Endometrium (tissue), 2 donors: Measurements from ENCODE around the gene ZNF729.
"Not testable (repeated sequence)": the region's sequence is repeated elsewhere in the genome, so short reads cannot be mapped to it uniquely, and the experiment has no call there.

Experiments used
- FAIRE-seq: peaks from 2 replicates; lab custom pipeline; 2012; peaks lifted over from hg19 to GRCh38; lab: Jason Lieb, UNC
- donor health status: control.
- donor health status: control.

The ZNF729 gene

DNA sequence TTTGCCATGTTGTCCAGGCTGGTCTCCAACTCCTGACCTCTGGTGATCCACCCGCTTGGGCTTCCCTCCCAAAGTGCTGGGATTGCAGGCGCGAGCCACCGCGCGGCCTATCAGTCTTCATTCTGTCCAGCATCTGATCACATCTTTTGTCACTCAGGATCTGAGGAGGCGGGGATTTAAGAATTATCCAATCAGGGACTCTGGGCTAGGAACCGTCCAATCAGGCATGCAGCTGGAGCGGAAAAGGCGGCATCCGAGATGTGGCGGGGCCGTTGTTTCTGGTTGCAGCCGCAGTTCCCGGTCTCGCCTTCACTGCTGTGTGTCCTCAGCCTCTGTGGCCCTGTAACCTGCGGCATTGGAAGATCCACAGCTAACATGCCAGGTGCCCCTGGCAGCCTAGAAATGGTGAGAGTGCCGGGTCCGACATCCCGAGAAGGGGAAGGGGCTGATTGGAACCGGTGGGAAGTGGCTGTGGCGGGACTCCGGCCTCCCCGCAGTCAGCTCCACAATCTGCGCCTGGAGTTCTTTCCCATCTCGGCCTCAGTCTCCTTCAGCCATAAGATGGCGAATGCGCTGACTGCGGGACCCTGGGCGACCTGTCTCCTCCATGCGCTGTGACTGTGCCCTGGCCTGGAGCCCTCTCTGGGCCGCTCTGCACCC, at the start of gene ZNF729:
Gene ZNF729, plus strand, starts transcription at position 291 of the 660 bp plus-strand sequence. Its CDS starts 85 bp downstream, at position 376.
- no peak for FAIRE-seq

DNA sequence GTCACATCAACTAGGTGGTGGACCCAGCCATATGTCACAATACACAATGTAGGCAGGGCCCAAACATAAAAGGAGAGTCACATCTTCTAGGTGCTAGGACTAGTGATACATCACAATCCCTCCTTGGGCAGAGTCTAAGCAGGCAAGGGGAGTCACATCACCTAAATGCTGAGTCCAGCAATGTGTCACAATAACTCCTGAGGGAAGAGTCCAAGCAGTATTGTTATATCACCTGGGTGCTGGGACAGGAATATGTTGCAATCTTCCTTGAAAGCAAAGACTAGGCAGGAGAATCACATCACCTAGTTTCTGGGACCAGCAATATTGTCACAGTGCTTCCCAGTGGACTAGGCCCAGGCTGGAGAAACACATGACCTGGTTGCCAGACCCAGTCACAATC, 29.4 kb upstream of the ZNF729 start:
- FAIRE-seq: no peak

- FAIRE-seq: no peak
These were observed 28.9 kb upstream of the ZNF729 start for GRCh38 chr19:22257381-22257780.

GRCh38 chr19:22257916-22258315, 28.3 kb upstream of the ZNF729 start:
- no peak for FAIRE-seq

GRCh38 chr19:22260499-22260898, 25.7 kb upstream of the ZNF729 start:
- no peak for FAIRE-seq

DNA sequence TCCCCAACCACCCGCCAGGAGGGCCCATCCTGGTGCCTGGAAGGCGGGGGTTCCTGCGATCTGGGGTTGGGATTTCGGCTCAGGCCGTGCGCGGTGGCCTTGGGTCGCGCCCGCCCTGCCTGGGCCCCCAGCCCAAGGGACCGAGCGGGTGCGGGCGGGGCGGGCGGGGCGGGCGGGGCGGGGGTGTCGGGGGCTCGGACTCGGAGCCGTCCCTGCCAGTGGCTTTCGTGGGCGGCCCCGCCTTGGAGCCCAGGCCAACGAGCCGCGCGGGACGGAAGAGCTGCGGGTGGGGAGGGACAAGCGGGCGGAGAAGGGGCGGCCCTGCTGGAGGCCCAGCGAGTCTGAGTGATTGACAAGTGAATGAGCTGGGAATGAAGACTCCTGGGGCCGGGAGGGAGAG, 24.6 kb upstream of the ZNF729 start:
- no peak for FAIRE-seq

GRCh38 chr19:22263121-22263520, 23.1 kb upstream of the ZNF729 start:
- no peak for FAIRE-seq

GRCh38 chr19:22321554-22321953, 35.3 kb downstream of the ZNF729 start:
- FAIRE-seq: not testable (repeated sequence)

- FAIRE-seq: no peak
These were observed 40.0 kb downstream of the ZNF729 start for GRCh38 chr19:22326219-22326618.

GRCh38 chr19:22327321-22327720, 41.1 kb downstream of the ZNF729 start:
- FAIRE-seq: no peak

DNA sequence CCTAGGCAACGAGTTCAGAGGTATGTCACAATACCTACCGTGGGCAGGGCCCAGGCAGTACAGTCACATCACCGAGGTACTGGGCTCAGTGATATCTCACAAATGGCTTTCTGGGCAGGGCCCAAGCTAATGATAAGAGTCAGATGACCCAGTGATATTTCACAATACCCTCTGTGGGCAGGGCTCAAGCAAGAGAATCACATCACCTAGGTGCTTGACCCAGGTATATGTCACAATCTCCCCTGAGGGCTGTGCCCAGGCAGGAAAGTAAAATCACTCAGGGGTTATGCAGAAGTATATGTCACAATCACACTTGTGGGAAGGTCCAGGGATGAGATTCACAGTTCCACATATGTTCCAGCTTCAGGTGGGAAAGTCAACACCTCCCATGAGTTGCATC, 45.3 kb downstream of the ZNF729 start:
- FAIRE-seq: no peak

DNA sequence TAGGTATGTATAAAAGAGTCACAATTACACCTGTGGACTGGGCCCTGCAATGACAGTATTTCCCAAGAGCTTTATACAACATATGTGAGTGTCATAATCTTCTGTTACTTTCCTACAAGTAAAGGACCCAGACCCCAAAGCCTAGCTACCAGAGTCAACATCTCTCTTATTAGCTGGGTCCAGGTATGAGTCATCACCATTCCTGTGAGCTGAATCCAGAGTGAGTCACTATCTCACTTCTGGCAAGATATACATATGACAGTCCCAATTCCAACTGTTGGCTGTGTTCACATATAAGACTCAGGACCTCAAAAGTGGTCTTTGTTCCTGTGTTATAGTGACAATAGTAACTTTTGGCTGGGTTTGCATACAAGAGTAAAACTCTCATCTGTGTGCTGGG, 46.7 kb downstream of the ZNF729 start:
- FAIRE-seq: no peak

DNA sequence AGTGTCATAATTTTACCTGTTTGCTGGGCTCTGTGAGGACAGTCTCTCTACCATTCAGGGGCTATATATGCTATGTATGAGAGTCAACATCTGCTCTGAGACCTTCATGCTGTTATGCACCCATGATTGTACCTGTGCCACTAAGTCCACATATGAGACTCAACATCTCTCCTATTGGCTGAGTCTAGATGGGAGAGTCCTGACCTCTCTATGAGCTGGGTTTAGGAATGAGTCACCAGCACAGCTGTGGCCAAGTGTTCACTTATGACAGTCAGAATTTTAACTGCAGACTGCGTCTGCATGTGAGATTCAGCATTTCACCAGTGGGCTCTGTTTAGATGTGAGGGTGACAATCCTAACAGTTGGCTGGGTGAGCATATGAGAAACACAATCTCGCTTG, 49.5 kb downstream of the ZNF729 start:
- FAIRE-seq: no peak

- no peak for FAIRE-seq
These were observed 68.4 kb downstream of the ZNF729 start for GRCh38 chr19:22354665-22355064.
